Measurements from ENCODE around the gene BCORL1.

- TF ChIP-seq CTCF (IDR thresholded peaks at IDR 0.05) (no peak), EZH2 (IDR thresholded peaks at IDR 0.05; ENCODE audit: borderline replicate concordance, insufficient read depth, low read depth, low read length, poor library complexity, severe bottlenecking) (no peak)
These were observed 100.7 kb downstream of the BCORL1 start for GRCh38 chrX:130083107-130083490.

Measured in B cell (primary cell).